Hepatocyte (in vitro differentiated cells): Measurements from ENCODE around the gene DNMT3B.

Experiments used
- EZH2phosphoT487 ChIP-seq: fragments of 200-600 bp; sonication (generic); IDR thresholded peaks from one replicate; pipeline ENCODE4 v1.6.1; 2018; ENCODE audit warnings: antibody characterized with exemption, mild to moderate bottlenecking, low read depth, moderate library complexity; ENCODE audit not compliant: unreplicated experiment, severe bottlenecking
- TF ChIP-seq, protein P1 (sequence below): fragments of 200-600 bp; sonication (generic); IDR thresholded peaks from 2 replicates; pipeline ENCODE4 v1.5.1; 2016; ENCODE audit warnings: antibody characterized with exemption, mild to moderate bottlenecking; ENCODE audit not compliant: poor library complexity

DNA sequence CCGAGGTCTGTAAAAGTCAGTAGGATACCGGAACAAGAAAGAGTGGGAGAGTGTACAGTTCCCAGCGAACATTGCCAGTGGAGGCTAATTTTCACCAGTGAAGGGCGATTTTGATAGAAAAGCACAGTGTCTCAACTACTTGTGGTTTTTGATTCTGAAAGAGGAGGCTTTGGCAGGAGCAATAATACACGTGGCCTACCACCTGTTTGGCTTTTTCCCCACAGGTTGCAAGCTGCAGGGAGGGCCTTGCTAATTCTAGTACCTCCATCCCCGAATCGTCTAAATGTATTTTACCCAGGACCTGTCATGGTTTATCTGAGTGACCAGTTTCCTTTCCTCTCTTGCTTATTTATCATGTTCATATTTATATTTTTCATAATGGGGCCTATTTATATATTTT, 93.2 kb downstream of the DNMT3B start:
- TF ChIP-seq, protein P1, sequence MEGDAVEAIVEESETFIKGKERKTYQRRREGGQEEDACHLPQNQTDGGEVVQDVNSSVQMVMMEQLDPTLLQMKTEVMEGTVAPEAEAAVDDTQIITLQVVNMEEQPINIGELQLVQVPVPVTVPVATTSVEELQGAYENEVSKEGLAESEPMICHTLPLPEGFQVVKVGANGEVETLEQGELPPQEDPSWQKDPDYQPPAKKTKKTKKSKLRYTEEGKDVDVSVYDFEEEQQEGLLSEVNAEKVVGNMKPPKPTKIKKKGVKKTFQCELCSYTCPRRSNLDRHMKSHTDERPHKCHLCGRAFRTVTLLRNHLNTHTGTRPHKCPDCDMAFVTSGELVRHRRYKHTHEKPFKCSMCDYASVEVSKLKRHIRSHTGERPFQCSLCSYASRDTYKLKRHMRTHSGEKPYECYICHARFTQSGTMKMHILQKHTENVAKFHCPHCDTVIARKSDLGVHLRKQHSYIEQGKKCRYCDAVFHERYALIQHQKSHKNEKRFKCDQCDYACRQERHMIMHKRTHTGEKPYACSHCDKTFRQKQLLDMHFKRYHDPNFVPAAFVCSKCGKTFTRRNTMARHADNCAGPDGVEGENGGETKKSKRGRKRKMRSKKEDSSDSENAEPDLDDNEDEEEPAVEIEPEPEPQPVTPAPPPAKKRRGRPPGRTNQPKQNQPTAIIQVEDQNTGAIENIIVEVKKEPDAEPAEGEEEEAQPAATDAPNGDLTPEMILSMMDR: no peak
- no peak for TF ChIP-seq EZH2phosphoT487
